Mesothelial cell of epicardium (in vitro differentiated cells): ENCODE data around the gene USP31. TPM values are rescaled to one million over a fixed set of nuclear protein-coding genes. Genes with fewer than 3 reads are reported as not detected.

Experiments used
- DNase-seq, 2 experiments: peaks; one replicate each; pipeline ENCODE4 v3.0.0; 2021; ENCODE audit warnings: low spot score in 2 of 2; ENCODE audit not compliant: unreplicated experiment in 2 of 2
- H3K27ac Mint-ChIP-seq: 2 replicates; pipeline ENCODE4 v1.8.0; 2021; ENCODE audit warnings: mixed read lengths
- H3K27me3 Mint-ChIP-seq: 2 replicates; pipeline ENCODE4 v1.8.0; 2021; ENCODE audit warnings: low read depth, mixed read lengths
- H3K36me3 Mint-ChIP-seq: 2 replicates; pipeline ENCODE4 v1.8.0; 2021; ENCODE audit warnings: mixed read lengths
- H3K4me1 Mint-ChIP-seq: 2 replicates; pipeline ENCODE4 v1.8.0; 2021; ENCODE audit warnings: mixed read lengths
- H3K4me3 Mint-ChIP-seq: 2 replicates; pipeline ENCODE4 v1.8.0; 2021; ENCODE audit warnings: mild to moderate bottlenecking, moderate library complexity, mixed read lengths
- H3K9me3 Mint-ChIP-seq: 2 replicates; pipeline ENCODE4 v1.8.0; 2021; ENCODE audit warnings: mixed read lengths
- total RNA-seq: library from RNA; stranded (reverse); gene quantifications from 3 replicates; pipeline ENCODE4 v1.2.1, GENCODE V29; 2021
- TF ChIP-seq, protein P1 (sequence below): fragments of 200-600 bp; sonication (generic); IDR thresholded peaks from one replicate; pipeline ENCODE4 v1.5.0; 2021; ENCODE audit warnings: antibody characterized with exemption; ENCODE audit not compliant: unreplicated experiment

Gene USP31
- total RNA-seq, 1 donor from 2014 or later, result 13.7 TPM

DNA sequence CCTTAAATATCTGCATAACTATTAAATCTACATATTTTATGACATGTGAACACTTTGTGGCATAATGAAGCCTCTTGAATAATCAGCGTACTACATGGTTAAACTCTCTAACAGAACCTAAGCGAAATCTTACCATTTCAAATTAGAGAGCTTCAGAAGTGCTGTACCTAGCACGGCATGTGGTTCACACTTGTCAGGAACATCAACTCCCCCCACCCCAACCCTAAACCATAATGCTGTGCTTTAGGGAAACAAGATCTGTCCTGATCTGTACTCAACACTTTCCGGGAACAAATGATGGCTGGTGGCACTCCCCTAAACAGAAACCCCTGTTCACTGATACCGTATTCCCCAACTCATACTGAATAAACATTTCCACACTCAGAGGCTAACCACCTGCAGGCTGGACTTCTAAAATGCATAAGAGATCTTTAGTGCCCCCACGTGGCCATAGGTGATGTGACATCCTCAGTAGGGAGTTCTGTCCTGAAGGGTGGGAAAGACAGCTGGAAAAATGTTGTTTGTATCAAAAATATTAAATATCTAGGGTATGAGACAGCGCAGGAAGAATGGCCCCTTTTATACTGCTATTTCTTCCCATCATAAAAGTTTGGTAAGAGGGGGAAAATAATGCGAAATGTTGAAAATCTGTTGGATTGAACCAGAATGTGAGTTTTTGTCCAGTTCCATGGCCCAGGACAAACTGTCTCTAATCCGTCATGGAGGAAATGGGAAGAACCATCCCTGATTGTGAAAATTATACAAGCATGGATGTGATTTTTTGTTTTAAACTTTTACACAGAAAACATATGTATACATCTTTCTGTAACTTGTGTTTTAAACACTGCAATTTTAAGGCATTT is 88.6 kb downstream of the USP31 start:
- Mint-ChIP-seq H3K4me3 (no peak overlapping the region), H3K27ac (no peak overlapping the region), H3K36me3 (no peaks in the 10 kb centered on the region), H3K9me3 (peaks cover 4% of the 10 kb centered on the region), H3K27me3 (peaks cover 20% of the 10 kb centered on the region), H3K4me1 (no peaks in the 10 kb centered on the region)
- TF ChIP-seq, protein P1, sequence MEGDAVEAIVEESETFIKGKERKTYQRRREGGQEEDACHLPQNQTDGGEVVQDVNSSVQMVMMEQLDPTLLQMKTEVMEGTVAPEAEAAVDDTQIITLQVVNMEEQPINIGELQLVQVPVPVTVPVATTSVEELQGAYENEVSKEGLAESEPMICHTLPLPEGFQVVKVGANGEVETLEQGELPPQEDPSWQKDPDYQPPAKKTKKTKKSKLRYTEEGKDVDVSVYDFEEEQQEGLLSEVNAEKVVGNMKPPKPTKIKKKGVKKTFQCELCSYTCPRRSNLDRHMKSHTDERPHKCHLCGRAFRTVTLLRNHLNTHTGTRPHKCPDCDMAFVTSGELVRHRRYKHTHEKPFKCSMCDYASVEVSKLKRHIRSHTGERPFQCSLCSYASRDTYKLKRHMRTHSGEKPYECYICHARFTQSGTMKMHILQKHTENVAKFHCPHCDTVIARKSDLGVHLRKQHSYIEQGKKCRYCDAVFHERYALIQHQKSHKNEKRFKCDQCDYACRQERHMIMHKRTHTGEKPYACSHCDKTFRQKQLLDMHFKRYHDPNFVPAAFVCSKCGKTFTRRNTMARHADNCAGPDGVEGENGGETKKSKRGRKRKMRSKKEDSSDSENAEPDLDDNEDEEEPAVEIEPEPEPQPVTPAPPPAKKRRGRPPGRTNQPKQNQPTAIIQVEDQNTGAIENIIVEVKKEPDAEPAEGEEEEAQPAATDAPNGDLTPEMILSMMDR, result peak; percentile 72
- DNase-seq, result peak in 1 of 2 experiments; percentile 64

DNA sequence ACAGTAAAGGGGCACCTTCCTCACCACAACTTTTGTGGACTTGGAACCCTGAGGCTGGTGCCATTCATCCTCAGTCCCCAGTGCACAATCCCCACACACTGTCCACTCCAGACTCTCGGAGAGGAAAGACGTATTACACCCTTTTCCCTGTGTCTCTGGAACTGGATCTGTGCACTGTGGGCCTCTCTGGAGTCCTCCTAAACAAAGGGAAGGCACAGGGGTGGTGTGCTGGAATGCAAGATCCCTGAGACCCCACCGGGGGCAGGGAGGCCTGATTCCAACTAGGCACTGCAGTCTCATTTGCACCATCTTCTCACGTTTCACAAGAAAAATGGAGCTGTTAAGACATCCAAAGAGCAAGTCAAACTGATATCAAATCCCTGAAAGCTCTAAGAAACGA is 89.8 kb downstream of the USP31 start:
- TF ChIP-seq, protein P1, result no peak
- DNase-seq, result no peak
- Mint-ChIP-seq H3K27ac (no peak overlapping the region), H3K4me1 (no peaks in the 10 kb centered on the region), H3K9me3 (peaks cover 4% of the 10 kb centered on the region), H3K36me3 (no peaks in the 10 kb centered on the region), H3K4me3 (no peak overlapping the region), H3K27me3 (peaks cover 30% of the 10 kb centered on the region)

DNA sequence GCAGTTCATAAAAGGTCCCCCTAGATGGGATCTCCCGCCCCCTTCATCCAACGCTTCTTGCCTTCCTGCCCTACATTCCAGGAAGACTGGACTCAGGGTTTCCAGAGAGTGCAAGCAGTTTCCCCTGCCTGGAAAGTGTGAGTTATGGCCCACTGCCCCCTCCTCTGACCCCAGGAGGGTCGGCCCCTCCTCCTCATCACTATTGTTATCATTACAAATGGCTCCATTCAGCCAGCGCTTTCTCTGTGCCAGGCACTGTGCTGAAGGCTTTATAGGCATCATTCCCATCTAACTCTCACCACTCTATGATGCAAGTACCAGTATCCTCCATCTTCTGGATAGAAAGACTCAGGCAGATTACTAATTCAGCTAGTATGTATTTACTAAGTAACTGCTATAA is 90.7 kb downstream of the USP31 start:
- Mint-ChIP-seq H3K4me3 (no peak overlapping the region), H3K9me3 (peaks cover 4% of the 10 kb centered on the region), H3K4me1 (no peaks in the 10 kb centered on the region), H3K27ac (no peak overlapping the region), H3K27me3 (peaks cover 33% of the 10 kb centered on the region), H3K36me3 (no peaks in the 10 kb centered on the region)
- no peak for DNase-seq
- TF ChIP-seq, protein P1, result no peak

DNA sequence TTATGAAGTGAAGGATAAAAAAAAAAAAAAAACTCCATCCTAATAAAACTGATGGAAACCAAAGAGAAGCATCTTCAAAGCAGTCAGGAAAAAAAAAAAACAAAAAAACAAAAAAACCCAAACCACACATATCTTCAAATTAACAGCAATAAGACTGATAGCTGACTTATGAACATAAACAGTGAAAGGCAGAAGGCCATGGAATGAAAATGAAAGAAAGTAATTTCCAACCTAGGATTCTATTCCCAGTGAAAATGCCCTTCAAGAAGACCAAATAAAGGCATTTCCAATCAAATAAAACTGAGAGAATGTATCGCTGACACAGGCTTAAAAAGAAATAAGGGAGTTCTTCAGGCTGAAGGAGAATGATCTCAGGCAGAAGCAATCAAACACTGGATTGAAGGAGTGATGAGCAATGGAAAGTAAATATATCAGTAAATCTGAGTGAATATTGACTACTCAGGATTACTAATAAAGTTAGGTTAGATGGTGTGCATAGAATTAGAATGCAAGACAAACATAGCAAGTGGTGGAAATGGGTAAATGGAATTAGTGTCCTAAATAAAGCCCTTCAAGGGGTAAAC is 92.1 kb downstream of the USP31 start:
- H3K4me3 Mint-ChIP-seq, result no peak overlapping the region
- peaks cover 4% of the 10 kb centered on the region for H3K9me3 Mint-ChIP-seq
- H3K27ac Mint-ChIP-seq, result no peak overlapping the region
- peaks cover 44% of the 10 kb centered on the region for H3K27me3 Mint-ChIP-seq
- H3K4me1 Mint-ChIP-seq, result no peaks in the 10 kb centered on the region
- DNase-seq, result no peak
- H3K36me3 Mint-ChIP-seq, result no peaks in the 10 kb centered on the region
- TF ChIP-seq, protein P1, result no peak

DNA sequence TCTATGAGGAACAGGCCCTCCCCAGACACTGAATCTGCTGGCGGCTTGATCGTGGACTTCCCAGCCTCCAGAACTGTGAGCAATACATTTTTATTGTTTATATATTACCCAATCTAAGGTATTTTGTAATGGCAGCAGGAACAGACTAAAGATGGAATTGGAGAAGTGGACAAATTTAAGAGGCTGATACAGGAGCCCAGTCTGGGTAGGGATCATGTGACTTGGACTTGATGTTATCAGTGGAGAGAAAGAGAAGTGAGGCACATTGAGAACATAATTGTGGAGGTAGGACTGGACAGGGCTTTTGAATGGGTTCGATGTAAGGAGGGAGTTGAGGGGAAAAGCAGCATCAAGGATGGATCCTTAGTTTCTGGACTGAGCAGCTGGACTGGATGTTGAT is 93.8 kb downstream of the USP31 start:
- no peak overlapping the region for H3K4me3 Mint-ChIP-seq
- no peaks in the 10 kb centered on the region for H3K4me1 Mint-ChIP-seq
- H3K36me3 Mint-ChIP-seq, result no peaks in the 10 kb centered on the region
- TF ChIP-seq, protein P1, result no peak
- no peak overlapping the region for H3K27ac Mint-ChIP-seq
- no peak for DNase-seq
- H3K27me3 Mint-ChIP-seq, result peaks cover 51% of the 10 kb centered on the region
- peaks cover 4% of the 10 kb centered on the region for H3K9me3 Mint-ChIP-seq
